Kidney (tissue), 14 donors: ENCODE measurements around the gene DDX47. TPM values are rescaled to one million over a fixed set of nuclear protein-coding genes. Genes with fewer than 3 reads are reported as not detected.
A peak's percentile ranks its signal among the peaks of the same experiment; 100 is the strongest.
"Not testable (repeated sequence)": the region's sequence is repeated elsewhere in the genome, so short reads cannot be mapped to it uniquely, and the experiment has no call there.

Experiments used
- DNase-seq, 5 donors: peaks; one replicate each; pipeline ENCODE4 v3.0.0-alpha.2; 2013 to 2020
- FAIRE-seq: peaks from 2 replicates; lab custom pipeline; 2012; peaks lifted over from hg19 to GRCh38; lab: Jason Lieb, UNC
- H3K27ac ChIP-seq, 2 donors: one replicate each; pipeline ENCODE4 v1.7.0; 2013; ENCODE audit warnings: low read depth in 2 of 2, low read length in 2 of 2, inconsistent platforms in 1 of 2
- H3K27me3 ChIP-seq: one replicate; pipeline ENCODE4 v1.7.1; 2013; ENCODE audit warnings: low read length, inconsistent platforms; ENCODE audit not compliant: control insufficient read depth, insufficient read depth
- H3K36me3 ChIP-seq, 3 donors: one replicate each; pipeline versions ENCODE4 v1.7.0 to v1.7.1; 2013; ENCODE audit warnings: low read length in 3 of 3, control low read depth in 1 of 3, inconsistent platforms in 1 of 3; ENCODE audit not compliant: insufficient read depth in 3 of 3, control insufficient read depth in 2 of 3
- H3K4me1 ChIP-seq, 3 donors: one replicate each; pipeline versions ENCODE4 v1.7.0 to v1.7.1; 2013; ENCODE audit warnings: low read length in 3 of 3, inconsistent platforms in 1 of 3, low read depth in 1 of 3; ENCODE audit not compliant: control insufficient read depth in 2 of 3, insufficient read depth in 2 of 3
- H3K4me3 ChIP-seq, 3 donors: one replicate each; pipeline versions ENCODE4 v1.7.0 to v1.8.1; 2013; ENCODE audit warnings: low read length in 3 of 3, control low read depth in 1 of 3, inconsistent platforms in 1 of 3
- H3K9ac ChIP-seq, 3 donors: one replicate each; pipeline versions ENCODE4 v1.7.0 to v1.7.1; 2013; ENCODE audit warnings: low read length in 3 of 3, control low read depth in 1 of 3, inconsistent platforms in 1 of 3
- H3K9me3 ChIP-seq, 3 donors: one replicate each; pipeline versions ENCODE4 v1.7.0 to v1.7.1; 2013; ENCODE audit warnings: low read length in 3 of 3, control low read depth in 1 of 3, inconsistent platforms in 1 of 3; ENCODE audit not compliant: control insufficient read depth in 2 of 3, insufficient read depth in 1 of 3
- intact Hi-C: fragments of 100-400 bp; cut with DNase I; formaldehyde crosslinking; loops from one replicate; pipeline ENCODE4 v1.11.1; 2022
- polyA plus RNA-seq: library from polyadenylated mRNA; stranded (reverse); fragments of 350-450 nt; fragmentation: Illumina TruSeq; extraction: RNeasy Lipid Tissue Mini Kit (QIAGEN cat#74804); gene quantifications from one replicate; pipeline ENCODE4 v1.2.3, GENCODE V29; 2014; ENCODE audit warnings: low read depth, low replicate concordance; ENCODE audit not compliant: insufficient read depth
- total RNA-seq: library from RNA; stranded (reverse); fragmentation: NEBNext Ultra II Directional; extraction: Animal tissue kit (Norgen Biotek cat#: 25700); gene quantifications from one replicate; pipeline ENCODE4 v1.2.1, GENCODE V29; 2021
- TF ChIP-seq, protein P1 (sequence below): IDR thresholded peaks from 3 replicates; pipeline ENCODE4 v1.5.1; 2012; ENCODE audit warnings: mild to moderate bottlenecking, moderate library complexity, borderline replicate concordance; ENCODE audit not compliant: insufficient read depth; ENCODE audit errors: extremely low read depth
- donor health status: control.
- donor health status: control.
- donor health status: control.
- donor health status: control.
- donor health status: control.
- donor health status: DM: yes; HTN: yes; CAD: no.
- donor health status: Normal renal cell carcinoma (clear cell type).

Gene DDX47
- total and polyA plus RNA-seq, 2 donors from 2014 or later: 35.1 to 50.9 TPM

DNA sequence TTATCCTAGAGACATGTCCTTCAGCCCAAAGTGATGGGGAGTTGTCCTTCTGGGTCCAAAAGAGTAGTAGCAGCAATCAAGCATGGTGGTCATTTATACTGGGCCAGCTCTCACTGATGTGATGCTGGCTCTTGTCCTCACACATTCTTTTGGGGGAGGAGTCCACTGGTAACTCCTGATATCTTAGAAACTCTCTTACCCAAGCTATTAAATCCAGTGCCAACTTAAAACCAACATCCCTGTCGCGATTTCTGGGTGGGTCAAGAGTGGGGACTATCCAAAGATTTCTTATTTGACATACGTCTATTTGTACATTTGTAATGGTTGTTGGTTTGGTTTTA is 24.6 kb downstream of the DDX47 start:
- no peaks in the 10 kb centered on the region for H3K9me3 ChIP-seq
- no peak for FAIRE-seq
- intact Hi-C loops: no loop called here
- H3K9ac ChIP-seq: no peak overlapping the region
- H3K36me3 ChIP-seq: peaks cover 2 to 8% (median 5%) of the 10 kb centered on the region in 3 donors
- peaks cover 0 to 7% (median 0%) of the 10 kb centered on the region in 3 donors for H3K4me1 ChIP-seq
- TF ChIP-seq, protein P1, sequence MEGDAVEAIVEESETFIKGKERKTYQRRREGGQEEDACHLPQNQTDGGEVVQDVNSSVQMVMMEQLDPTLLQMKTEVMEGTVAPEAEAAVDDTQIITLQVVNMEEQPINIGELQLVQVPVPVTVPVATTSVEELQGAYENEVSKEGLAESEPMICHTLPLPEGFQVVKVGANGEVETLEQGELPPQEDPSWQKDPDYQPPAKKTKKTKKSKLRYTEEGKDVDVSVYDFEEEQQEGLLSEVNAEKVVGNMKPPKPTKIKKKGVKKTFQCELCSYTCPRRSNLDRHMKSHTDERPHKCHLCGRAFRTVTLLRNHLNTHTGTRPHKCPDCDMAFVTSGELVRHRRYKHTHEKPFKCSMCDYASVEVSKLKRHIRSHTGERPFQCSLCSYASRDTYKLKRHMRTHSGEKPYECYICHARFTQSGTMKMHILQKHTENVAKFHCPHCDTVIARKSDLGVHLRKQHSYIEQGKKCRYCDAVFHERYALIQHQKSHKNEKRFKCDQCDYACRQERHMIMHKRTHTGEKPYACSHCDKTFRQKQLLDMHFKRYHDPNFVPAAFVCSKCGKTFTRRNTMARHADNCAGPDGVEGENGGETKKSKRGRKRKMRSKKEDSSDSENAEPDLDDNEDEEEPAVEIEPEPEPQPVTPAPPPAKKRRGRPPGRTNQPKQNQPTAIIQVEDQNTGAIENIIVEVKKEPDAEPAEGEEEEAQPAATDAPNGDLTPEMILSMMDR: no peak
- no peak overlapping the region for H3K27ac ChIP-seq
- no peak for DNase-seq
- no peak overlapping the region for H3K4me3 ChIP-seq
- H3K27me3 ChIP-seq: no peaks in the 10 kb centered on the region

DNA sequence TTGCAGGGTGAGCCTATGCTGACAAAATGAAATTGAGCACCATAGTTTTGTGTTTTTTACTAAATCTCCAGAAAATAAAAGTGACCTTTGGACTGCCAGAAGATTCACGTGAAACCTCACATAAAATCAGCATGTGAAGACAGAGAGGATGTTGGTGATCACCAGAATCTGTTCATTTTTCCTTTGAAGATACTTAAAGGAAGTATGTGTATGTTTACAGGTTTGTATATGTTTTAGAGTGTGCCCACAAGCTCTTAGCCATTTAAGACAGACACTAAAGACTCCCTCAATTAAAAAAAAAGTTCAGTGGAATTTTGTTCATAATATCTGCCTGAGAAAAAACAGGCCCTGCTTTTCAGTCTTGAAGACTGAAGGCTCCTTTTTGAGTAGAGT is 25.9 kb downstream of the DDX47 start:
- DNase-seq: no peak
- no peak overlapping the region for H3K4me3 ChIP-seq
- intact Hi-C loops: no loop called here
- FAIRE-seq: no peak
- peaks cover 0 to 7% (median 0%) of the 10 kb centered on the region in 3 donors for H3K4me1 ChIP-seq
- no peak overlapping the region for H3K9ac ChIP-seq
- TF ChIP-seq, protein P1: no peak
- H3K27me3 ChIP-seq: no peaks in the 10 kb centered on the region
- no peaks in the 10 kb centered on the region for H3K9me3 ChIP-seq
- H3K27ac ChIP-seq: no peak overlapping the region
- no peaks in the 10 kb centered on the region for H3K36me3 ChIP-seq

DNA sequence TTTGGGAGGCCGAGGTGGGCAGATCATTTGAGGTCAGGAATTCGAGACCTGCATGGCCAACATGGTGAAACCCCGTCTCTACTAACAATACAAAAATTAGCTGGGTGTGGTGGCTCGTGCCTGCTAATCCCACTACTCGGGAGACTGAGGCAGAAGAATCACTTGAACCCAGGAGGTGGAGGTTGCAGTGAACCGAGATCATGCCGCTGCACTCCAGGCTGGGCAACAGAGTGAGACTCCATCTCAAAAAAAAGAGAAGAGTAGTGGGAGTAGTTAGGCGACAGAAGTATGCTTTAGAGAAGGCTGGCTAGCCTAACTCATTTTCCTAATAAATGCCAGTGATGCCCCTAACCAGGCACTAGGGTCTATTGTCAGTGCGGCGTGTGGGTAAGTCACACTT is 26.3 kb downstream of the DDX47 start:
- H3K4me3 ChIP-seq, DNase-seq, H3K36me3 ChIP-seq, H3K4me1 ChIP-seq, FAIRE-seq, H3K27me3 ChIP-seq, H3K9me3 ChIP-seq, H3K9ac ChIP-seq, H3K27ac ChIP-seq, intact Hi-C loops: not testable (repeated sequence)

DNA sequence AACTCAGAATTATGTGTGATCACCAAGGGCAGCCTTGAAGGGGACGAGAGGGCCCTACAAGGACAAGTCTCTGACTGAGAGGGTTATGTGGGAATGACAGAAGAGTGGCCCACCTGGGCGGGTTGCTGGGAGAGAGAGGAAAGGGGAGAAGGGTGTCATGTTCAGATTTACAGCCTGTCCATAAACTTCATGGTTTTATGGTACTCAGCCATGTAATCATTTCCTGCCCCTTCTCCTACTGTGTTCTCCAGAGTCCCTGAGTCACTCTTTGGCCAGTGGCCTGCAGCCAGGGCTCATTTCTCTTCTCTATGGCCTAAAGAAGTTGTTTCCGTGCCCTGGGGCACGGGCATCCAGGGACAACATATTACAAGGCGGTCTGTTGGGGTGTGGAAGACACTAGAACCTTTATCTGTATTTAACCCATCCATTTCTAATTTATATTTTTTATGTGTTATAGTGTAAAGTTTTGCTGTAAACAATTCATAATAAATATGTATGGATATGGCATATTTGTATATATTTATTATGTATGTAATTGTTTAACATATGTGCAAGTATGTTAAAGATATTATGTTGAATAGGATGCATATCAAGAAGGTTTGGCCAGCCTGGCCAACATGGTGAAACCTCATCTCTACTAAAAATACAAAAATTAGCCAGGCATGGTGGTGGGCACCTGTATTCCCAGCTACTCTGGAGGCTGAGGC is 26.9 kb downstream of the DDX47 start:
- H3K27ac ChIP-seq: no peak overlapping the region
- H3K4me3 ChIP-seq: no peak overlapping the region
- no peak overlapping the region for H3K9ac ChIP-seq
- TF ChIP-seq, protein P1: no peak
- intact Hi-C loops: no loop called here
- no peaks in the 10 kb centered on the region for H3K27me3 ChIP-seq
- peaks cover 0 to 7% (median 0%) of the 10 kb centered on the region in 3 donors for H3K4me1 ChIP-seq
- H3K9me3 ChIP-seq: no peaks in the 10 kb centered on the region
- DNase-seq (peak; percentile 44 to 84 (median 68)), FAIRE-seq (no peak)
- H3K36me3 ChIP-seq: no peaks in the 10 kb centered on the region
